ENCODE results near the gene COMTD1.

GRCh38 chr10:75280236-75280635 lies 44.5 kb upstream of the COMTD1 start:
- TF ChIP-seq CTCF (IDR thresholded peaks at IDR 0.05; ENCODE audit: poor library complexity) (no peak), EZH2phosphoT487 (IDR thresholded peaks at IDR 0.05; ENCODE audit: low read depth, severe bottlenecking, unreplicated experiment) (no peak), EZH2 (IDR thresholded peaks at IDR 0.05; ENCODE audit: borderline replicate concordance) (no peak)
